Esophagus muscularis mucosa (tissue), 4 donors: ENCODE measurements around the gene TMEM167B.

Experiments
- EP300 ChIP-seq: sonication (generic); formaldehyde crosslinking; IDR thresholded peaks from one replicate; pipeline ENCODE4 v1.6.1; 2017; ENCODE audit warnings: antibody characterized with exemption
- POLR2A ChIP-seq: fragments of 450-650 bp; IDR thresholded peaks from one replicate; pipeline ENCODE4 v1.6.1; 2017; ENCODE audit warnings: antibody characterized with exemption, moderate library complexity, mild to moderate bottlenecking, low read depth
- TF ChIP-seq, protein P1 (sequence below), 3 experiments: fragments of 200-600 bp in 2 of 3; fragments of 450-650 bp in 1 of 3; sonication (generic) in 2 of 3; IDR thresholded peaks; one replicate each; pipeline ENCODE4 v1.5.1; 2017 to 2019; ENCODE audit warnings: antibody characterized with exemption in 3 of 3, mild to moderate bottlenecking in 2 of 3, moderate library complexity in 1 of 3

DNA sequence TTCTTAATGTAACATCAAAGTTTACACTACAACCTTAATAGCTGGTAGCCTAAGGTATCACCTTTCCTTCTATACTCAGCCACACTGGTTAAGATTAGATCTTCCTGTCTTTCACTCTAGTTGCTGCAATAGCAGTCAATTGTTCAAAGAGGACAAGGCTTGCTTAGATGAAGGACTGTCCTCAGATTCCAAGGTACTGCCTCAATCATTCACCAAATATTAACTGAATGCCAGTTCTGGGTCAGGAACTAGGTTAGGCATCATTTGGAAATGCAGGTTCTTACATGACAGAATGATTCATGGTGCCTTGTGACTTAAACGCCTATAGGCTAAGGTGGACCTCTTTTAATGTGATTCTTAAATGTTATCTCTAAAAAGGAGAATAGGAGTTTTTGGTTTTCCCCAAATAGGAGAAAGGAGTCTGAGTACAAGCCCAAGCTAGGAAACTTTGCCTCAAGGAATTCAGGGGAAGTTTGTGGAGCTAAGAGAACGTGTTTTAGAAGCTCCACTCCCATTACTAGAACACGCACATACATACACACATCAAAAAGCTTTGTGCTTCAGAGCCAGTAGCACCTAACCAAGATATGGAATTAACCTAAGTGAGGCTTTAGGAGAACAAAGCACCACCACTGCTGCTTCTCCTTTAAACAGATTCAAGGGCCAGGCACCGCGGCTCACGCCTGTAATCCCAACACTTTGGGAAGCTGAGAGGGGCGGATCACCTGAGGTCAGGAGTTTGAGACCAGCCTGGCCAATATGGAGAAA is 40.2 kb upstream of the TMEM167B start:
- TF ChIP-seq, protein P1, sequence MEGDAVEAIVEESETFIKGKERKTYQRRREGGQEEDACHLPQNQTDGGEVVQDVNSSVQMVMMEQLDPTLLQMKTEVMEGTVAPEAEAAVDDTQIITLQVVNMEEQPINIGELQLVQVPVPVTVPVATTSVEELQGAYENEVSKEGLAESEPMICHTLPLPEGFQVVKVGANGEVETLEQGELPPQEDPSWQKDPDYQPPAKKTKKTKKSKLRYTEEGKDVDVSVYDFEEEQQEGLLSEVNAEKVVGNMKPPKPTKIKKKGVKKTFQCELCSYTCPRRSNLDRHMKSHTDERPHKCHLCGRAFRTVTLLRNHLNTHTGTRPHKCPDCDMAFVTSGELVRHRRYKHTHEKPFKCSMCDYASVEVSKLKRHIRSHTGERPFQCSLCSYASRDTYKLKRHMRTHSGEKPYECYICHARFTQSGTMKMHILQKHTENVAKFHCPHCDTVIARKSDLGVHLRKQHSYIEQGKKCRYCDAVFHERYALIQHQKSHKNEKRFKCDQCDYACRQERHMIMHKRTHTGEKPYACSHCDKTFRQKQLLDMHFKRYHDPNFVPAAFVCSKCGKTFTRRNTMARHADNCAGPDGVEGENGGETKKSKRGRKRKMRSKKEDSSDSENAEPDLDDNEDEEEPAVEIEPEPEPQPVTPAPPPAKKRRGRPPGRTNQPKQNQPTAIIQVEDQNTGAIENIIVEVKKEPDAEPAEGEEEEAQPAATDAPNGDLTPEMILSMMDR (IDR thresholded peaks at IDR 0.05), result no peak
- no peak for TF ChIP-seq POLR2A
- TF ChIP-seq EP300, result no peak
